HCT116 (cell line): ENCODE data around the gene RPS6KA2. TPM values are rescaled to one million over a fixed set of nuclear protein-coding genes. Genes with fewer than 3 reads are reported as not detected.

Experiments
- ATAC-seq: fragments of 200-7000 bp; cut with Tn5 transposase; 2 replicates; pipeline ENCODE4 v1.9.1; 2020; ENCODE audit warnings: mild to moderate bottlenecking, moderate library complexity
- BruUV-seq: library from RNA; stranded (reverse); fragments of 400-500 nt; replicated peaks from 2 replicates; lab custom pipeline; 2021; lab: Mats Ljungman, UMichigan
- CTCF ChIA-PET: fragments of 300-600 bp; sonication (Branson Sonifier 250); formaldehyde crosslinking; loops from one replicate; lab custom pipeline; 2021; ENCODE audit warnings: antibody characterized with exemption; lab: Charles Lee
- POLR2A ChIA-PET: fragments of 300-600, 350-600 bp; sonication (Branson Sonifier 250); formaldehyde crosslinking; loops from one replicate; lab custom pipeline; 2021; ENCODE audit warnings: antibody characterized with exemption; lab: Charles Lee
- RAD21 ChIA-PET, 2 experiments: fragments of 300-600 bp; sonication (Branson Sonifier 250); formaldehyde crosslinking; loops; one replicate each; lab custom pipeline; 2023; ENCODE audit warnings: low total read pairs in 2 of 2; ENCODE audit not compliant: uncharacterized antibody in 2 of 2, unreplicated experiment in 2 of 2, low non-redundant PET in 1 of 2; lab: Charles Lee
- DNase-seq: peaks from one replicate; pipeline ENCODE4 v3.0.0-alpha.2; 2010; ENCODE audit warnings: low read depth, low spot score
- H2AFZ ChIP-seq: fragments of 200-600 bp; shearing (Covaris generic), sonication (generic); 2 replicates; pipeline ENCODE4 v1.6.1; 2017; ENCODE audit warnings: low read depth, mixed run types, mixed read lengths, antibody characterized with exemption, low read length; ENCODE audit not compliant: poor library complexity, severe bottlenecking
- H3K27ac ChIP-seq: 2 replicates; pipeline ENCODE4 v1.5.1; 2012; ENCODE audit warnings: low read depth, low read length
- H3K27me3 ChIP-seq: fragments of 200-600 bp; sonication (generic); 2 replicates; pipeline ENCODE4 v1.6.1; 2016; ENCODE audit warnings: mixed run types, low read length, mixed read lengths; ENCODE audit not compliant: insufficient read depth
- H3K36me3 ChIP-seq, 2 experiments: fragments of 200-500 bp in 1 of 2; fragments of 200-600 bp in 1 of 2; sonication (Bioruptor generic) in 1 of 2; sonication (generic) in 1 of 2; 2 replicates each; pipeline versions ENCODE4 v1.5.1 to v1.6.1; 2014 to 2016; ENCODE audit warnings: low read length in 2 of 2, inconsistent platforms in 1 of 2, mixed read lengths in 1 of 2, mixed run types in 1 of 2; ENCODE audit not compliant: insufficient read depth in 2 of 2, control insufficient read depth in 1 of 2
- H3K4me1 ChIP-seq, 2 experiments: fragments of 200-600 bp in 1 of 2; sonication (generic) in 1 of 2; 2 replicates each; pipeline versions ENCODE4 v1.5.1 to v1.6.1; 2012 to 2017; ENCODE audit warnings: low read length in 2 of 2, inconsistent platforms in 1 of 2, mild to moderate bottlenecking in 1 of 2, mixed read lengths in 1 of 2, mixed run types in 1 of 2, moderate library complexity in 1 of 2; ENCODE audit not compliant: insufficient read depth in 2 of 2, control insufficient read depth in 1 of 2
- H3K4me2 ChIP-seq: fragments of 200-600 bp; sonication (generic); 2 replicates; pipeline ENCODE4 v1.6.1; 2017; ENCODE audit warnings: mixed run types, low read length, mixed read lengths
- H3K4me3 ChIP-seq, 2 experiments: fragments of 200-600 bp in 1 of 2; sonication (generic) in 1 of 2; replicated peaks in 1 of 2; 2 replicates each; pipeline ENCODE4 v1.5.1; 2011 to 2016; ENCODE audit warnings: low read length in 2 of 2, control low read depth in 1 of 2, low read depth in 1 of 2, mild to moderate bottlenecking in 1 of 2, mixed read lengths in 1 of 2, mixed run types in 1 of 2
- H3K79me2 ChIP-seq: fragments of 200-600 bp; sonication (generic); 2 replicates; pipeline ENCODE4 v1.6.1; 2017; ENCODE audit warnings: mild to moderate bottlenecking, mixed run types, low read length, moderate library complexity, mixed read lengths; ENCODE audit not compliant: insufficient read depth
- H3K9ac ChIP-seq: fragments of 200-600 bp; sonication (generic); 2 replicates; pipeline ENCODE4 v1.6.1; 2016; ENCODE audit warnings: low read length, mixed read lengths
- H3K9me2 ChIP-seq: fragments of 200-600 bp; sonication (generic), shearing (Covaris generic); 2 replicates; pipeline ENCODE4 v1.6.1; 2017; ENCODE audit warnings: mixed run types, mild to moderate bottlenecking, moderate library complexity; ENCODE audit not compliant: insufficient read depth
- H3K9me3 ChIP-seq, 2 experiments: fragments of 200-500 bp in 1 of 2; fragments of 200-600 bp in 1 of 2; sonication (Bioruptor generic) in 1 of 2; sonication (generic) in 1 of 2; 2 replicates each; pipeline ENCODE4 v1.6.1; 2014 to 2017; ENCODE audit warnings: low read length in 2 of 2, mixed read lengths in 2 of 2, inconsistent platforms in 1 of 2, low read depth in 1 of 2, mild to moderate bottlenecking in 1 of 2, mixed run types in 1 of 2, moderate library complexity in 1 of 2; ENCODE audit not compliant: control insufficient read depth in 1 of 2, insufficient read depth in 1 of 2
- H4K20me1 ChIP-seq: fragments of 200-600 bp; sonication (generic), shearing (Covaris generic); 2 replicates; pipeline ENCODE4 v1.6.1; 2017; ENCODE audit warnings: mixed run types, mild to moderate bottlenecking, moderate library complexity; ENCODE audit not compliant: insufficient read depth
- CEBPB ChIP-seq: IDR thresholded peaks from 2 replicates; pipeline ENCODE4 v1.6.1; 2012; ENCODE audit warnings: low read depth
- ELF1 ChIP-seq: IDR thresholded peaks from 2 replicates; pipeline ENCODE4 v1.6.1; 2012; ENCODE audit warnings: low read depth, borderline replicate concordance
- EZH2 ChIP-seq: fragments of 200-600 bp; sonication (generic); IDR thresholded peaks from 2 replicates; pipeline ENCODE4 v1.6.1; 2017; ENCODE audit warnings: antibody characterized with exemption, mixed run types
- EZH2phosphoT487 ChIP-seq: fragments of 200-600 bp; IDR thresholded peaks from 2 replicates; pipeline ENCODE4 v1.6.1; 2018; ENCODE audit warnings: antibody characterized with exemption, borderline replicate concordance
- JUND ChIP-seq: IDR thresholded peaks from 2 replicates; pipeline ENCODE4 v1.6.1; 2012
- POLR2A ChIP-seq: IDR thresholded peaks from 2 replicates; pipeline ENCODE4 v1.7.0; 2011; ENCODE audit warnings: borderline replicate concordance; ENCODE audit not compliant: insufficient read depth, insufficient read length; ENCODE audit errors: extremely low read depth
- RAD21 ChIP-seq: IDR thresholded peaks from 2 replicates; pipeline ENCODE4 v1.6.1; 2012; ENCODE audit warnings: low read depth, mild to moderate bottlenecking
- SIN3A ChIP-seq: IDR thresholded peaks from 2 replicates; pipeline ENCODE4 v1.6.1; 2012; ENCODE audit warnings: low read depth
- YY1 ChIP-seq: IDR thresholded peaks from 2 replicates; pipeline ENCODE4 v1.6.1; 2011; ENCODE audit warnings: low read length, low read depth, moderate library complexity, mild to moderate bottlenecking; ENCODE audit not compliant: insufficient replicate concordance; ENCODE audit errors: extremely low read depth
- ZFX ChIP-seq: fragments of 450-650 bp; IDR thresholded peaks from 2 replicates; pipeline ENCODE4 v1.6.1; 2017
- ZNF274 ChIP-seq: fragments of 200-500 bp; sonication (Bioruptor generic); IDR thresholded peaks from 2 replicates; pipeline ENCODE4 v1.6.1; 2014; ENCODE audit warnings: mild to moderate bottlenecking, low read depth, low read length, inconsistent platforms
- intact Hi-C: fragments of 100-400 bp; cut with micrococcal nuclease; formaldehyde crosslinking; loops from 2 replicates; pipeline ENCODE4 v1.10.0; 2022
- total RNA-seq: library from RNA; stranded (reverse); gene quantifications from one replicate; pipeline ENCODE4 v1.2.1, GENCODE V29; 2021; ENCODE audit not compliant: unreplicated experiment
- TF ChIP-seq, protein P1 (sequence below): IDR thresholded peaks from 2 replicates; pipeline ENCODE4 v1.6.1; 2012
- TF ChIP-seq, protein P2 (sequence below): IDR thresholded peaks from 2 replicates; pipeline ENCODE4 v1.6.1; 2012
- TF ChIP-seq, protein P3 (sequence below), 3 experiments: fragments of 200-600 bp in 1 of 3; sonication (generic) in 1 of 3; IDR thresholded peaks in 2 of 3; conservative IDR thresholded peaks in 1 of 3; 2 replicates each; pipeline ENCODE4 v1.5.1; 2012 to 2017; ENCODE audit warnings: low read depth in 2 of 3, low read length in 2 of 3, antibody characterized with exemption in 1 of 3, borderline replicate concordance in 1 of 3, control low read depth in 1 of 3, mild to moderate bottlenecking in 1 of 3, mixed read lengths in 1 of 3, mixed run types in 1 of 3, moderate library complexity in 1 of 3; ENCODE audit not compliant: insufficient read depth in 1 of 3
- TF ChIP-seq, protein P4 (sequence below): IDR thresholded peaks from 2 replicates; pipeline ENCODE4 v1.6.1; 2012; ENCODE audit warnings: low read depth

Gene RPS6KA2
- total RNA-seq, 1 experiment from 2014 or later = 8.5 TPM

DNA sequence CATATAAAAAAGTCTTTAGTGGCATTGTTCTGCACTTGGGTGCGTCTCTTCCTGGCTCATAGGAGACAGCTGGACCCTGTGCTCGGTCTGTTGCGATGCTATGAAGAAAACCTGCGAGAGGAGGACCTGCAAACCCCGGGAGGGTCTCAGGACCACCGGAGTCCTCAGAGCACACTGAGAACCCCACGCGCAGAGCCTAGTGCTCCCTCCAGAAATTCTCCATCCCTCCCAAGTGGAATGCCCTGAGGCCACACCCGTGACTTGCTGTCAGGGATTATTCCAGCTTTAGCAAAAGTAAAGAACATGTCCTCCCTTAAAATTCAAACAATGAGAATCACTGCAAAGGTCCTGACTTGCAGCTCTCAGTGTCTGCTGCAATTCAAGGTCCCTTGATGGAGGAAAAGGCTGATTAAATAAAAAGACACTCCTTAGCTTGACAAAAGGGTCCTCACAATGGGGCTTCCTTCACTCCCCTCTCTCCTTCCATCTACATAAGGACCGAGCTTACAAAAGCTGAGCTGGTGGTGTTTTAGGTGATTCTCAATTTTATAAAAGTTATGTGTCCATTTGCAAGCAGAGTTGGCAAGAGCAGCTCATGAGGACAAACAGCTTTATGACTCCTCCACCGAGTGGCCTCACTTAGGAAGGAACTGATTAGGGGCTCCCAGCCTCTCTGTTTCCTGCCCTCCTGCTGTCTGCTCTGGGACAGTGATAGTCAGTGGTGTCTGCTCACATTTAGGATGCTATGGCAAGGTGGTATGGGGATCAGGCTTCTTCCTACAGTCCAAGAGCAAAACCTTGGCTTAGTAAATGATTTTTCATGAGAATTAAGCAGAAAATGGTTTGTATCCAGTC is 137.5 kb downstream of the RPS6KA2 start:
- ChIA-PET CTCF (no interaction called here), POLR2A (no interaction called here), RAD21 (no interaction called here)
- Histone ChIP-seq H3K79me2 (no peaks in the 10 kb centered on the region), H3K36me3 (no peaks in the 10 kb centered on the region), H3K4me1 (peaks cover 0 to 7% of the 10 kb centered on the region in 2 experiments; a peak in 2 of 4 replicates), H3K4me3 (no peak overlapping the region), H3K9me3 (no peaks in the 10 kb centered on the region), H3K9ac (no peak overlapping the region), H3K27ac (no peak overlapping the region), H3K9me2 (no peaks in the 10 kb centered on the region), H3K4me2 (no peak overlapping the region), H3K27me3 (no peaks in the 10 kb centered on the region), H2AFZ (no peak overlapping the region), H4K20me1 (no peaks in the 10 kb centered on the region)
- BruUV-seq = no TSS peak
- no peak for ATAC-seq
- TF ChIP-seq SIN3A (no peak), JUND (no peak), RAD21 (no peak), CEBPB (no peak), POLR2A (no peak), EZH2 (no peak), ZFX (no peak), ELF1 (no peak), EZH2phosphoT487 (no peak), ZNF274 (no peak), YY1 (no peak)
- TF ChIP-seq, protein P1, sequence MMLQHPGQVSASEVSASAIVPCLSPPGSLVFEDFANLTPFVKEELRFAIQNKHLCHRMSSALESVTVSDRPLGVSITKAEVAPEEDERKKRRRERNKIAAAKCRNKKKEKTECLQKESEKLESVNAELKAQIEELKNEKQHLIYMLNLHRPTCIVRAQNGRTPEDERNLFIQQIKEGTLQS = no peak
- TF ChIP-seq, protein P2, sequence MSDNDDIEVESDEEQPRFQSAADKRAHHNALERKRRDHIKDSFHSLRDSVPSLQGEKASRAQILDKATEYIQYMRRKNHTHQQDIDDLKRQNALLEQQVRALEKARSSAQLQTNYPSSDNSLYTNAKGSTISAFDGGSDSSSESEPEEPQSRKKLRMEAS = no peak
- TF ChIP-seq, protein P3, sequence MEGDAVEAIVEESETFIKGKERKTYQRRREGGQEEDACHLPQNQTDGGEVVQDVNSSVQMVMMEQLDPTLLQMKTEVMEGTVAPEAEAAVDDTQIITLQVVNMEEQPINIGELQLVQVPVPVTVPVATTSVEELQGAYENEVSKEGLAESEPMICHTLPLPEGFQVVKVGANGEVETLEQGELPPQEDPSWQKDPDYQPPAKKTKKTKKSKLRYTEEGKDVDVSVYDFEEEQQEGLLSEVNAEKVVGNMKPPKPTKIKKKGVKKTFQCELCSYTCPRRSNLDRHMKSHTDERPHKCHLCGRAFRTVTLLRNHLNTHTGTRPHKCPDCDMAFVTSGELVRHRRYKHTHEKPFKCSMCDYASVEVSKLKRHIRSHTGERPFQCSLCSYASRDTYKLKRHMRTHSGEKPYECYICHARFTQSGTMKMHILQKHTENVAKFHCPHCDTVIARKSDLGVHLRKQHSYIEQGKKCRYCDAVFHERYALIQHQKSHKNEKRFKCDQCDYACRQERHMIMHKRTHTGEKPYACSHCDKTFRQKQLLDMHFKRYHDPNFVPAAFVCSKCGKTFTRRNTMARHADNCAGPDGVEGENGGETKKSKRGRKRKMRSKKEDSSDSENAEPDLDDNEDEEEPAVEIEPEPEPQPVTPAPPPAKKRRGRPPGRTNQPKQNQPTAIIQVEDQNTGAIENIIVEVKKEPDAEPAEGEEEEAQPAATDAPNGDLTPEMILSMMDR (IDR thresholded peaks at IDR 0.05 in 2 of 3, conservative IDR thresholded peaks at IDR 0.05 in 1 of 3; ENCODE audit: borderline replicate concordance in 1 of 3, insufficient read depth in 1 of 3, low read depth in 2 of 3, low read length in 2 of 3) = no peak
- TF ChIP-seq, protein P4, sequence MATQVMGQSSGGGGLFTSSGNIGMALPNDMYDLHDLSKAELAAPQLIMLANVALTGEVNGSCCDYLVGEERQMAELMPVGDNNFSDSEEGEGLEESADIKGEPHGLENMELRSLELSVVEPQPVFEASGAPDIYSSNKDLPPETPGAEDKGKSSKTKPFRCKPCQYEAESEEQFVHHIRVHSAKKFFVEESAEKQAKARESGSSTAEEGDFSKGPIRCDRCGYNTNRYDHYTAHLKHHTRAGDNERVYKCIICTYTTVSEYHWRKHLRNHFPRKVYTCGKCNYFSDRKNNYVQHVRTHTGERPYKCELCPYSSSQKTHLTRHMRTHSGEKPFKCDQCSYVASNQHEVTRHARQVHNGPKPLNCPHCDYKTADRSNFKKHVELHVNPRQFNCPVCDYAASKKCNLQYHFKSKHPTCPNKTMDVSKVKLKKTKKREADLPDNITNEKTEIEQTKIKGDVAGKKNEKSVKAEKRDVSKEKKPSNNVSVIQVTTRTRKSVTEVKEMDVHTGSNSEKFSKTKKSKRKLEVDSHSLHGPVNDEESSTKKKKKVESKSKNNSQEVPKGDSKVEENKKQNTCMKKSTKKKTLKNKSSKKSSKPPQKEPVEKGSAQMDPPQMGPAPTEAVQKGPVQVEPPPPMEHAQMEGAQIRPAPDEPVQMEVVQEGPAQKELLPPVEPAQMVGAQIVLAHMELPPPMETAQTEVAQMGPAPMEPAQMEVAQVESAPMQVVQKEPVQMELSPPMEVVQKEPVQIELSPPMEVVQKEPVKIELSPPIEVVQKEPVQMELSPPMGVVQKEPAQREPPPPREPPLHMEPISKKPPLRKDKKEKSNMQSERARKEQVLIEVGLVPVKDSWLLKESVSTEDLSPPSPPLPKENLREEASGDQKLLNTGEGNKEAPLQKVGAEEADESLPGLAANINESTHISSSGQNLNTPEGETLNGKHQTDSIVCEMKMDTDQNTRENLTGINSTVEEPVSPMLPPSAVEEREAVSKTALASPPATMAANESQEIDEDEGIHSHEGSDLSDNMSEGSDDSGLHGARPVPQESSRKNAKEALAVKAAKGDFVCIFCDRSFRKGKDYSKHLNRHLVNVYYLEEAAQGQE = no peak
- intact Hi-C loops = no loop called here
- no peak for DNase-seq
